Natural killer cell treated with Interleukin-12 subunit alpha and Interleukin-12 subunit beta and Interleukin-15 and Interleukin-18, amount 100 ng/mL, for 72 hours (primary cell): ENCODE measurements around the gene NSD2. TPM values are rescaled to one million over a fixed set of nuclear protein-coding genes. Genes with fewer than 3 reads are reported as not detected.
A peak's percentile ranks its signal among the peaks of the same experiment; 100 is the strongest.

Experiments
- ATAC-seq, 2 donors: fragments of 150-1000 bp; cut with Tn5 transposase in 1 of 2; sonication (Bioruptor Pico), chemical (Tn5 transposase) in 1 of 2; 2 replicates each; pipeline ENCODE4 v1.10.0; 2021
- DNase-seq: peaks from one replicate; pipeline ENCODE4 v3.0.0; 2022; ENCODE audit warnings: low spot score
- H3K27ac Mint-ChIP-seq, 2 donors: 1 replicate in 1 of 2; 2 replicates in 1 of 2; pipeline ENCODE4 v1.8.0; 2022; ENCODE audit warnings: mixed read lengths in 2 of 2, mild to moderate bottlenecking in 1 of 2, moderate library complexity in 1 of 2
- H3K27me3 Mint-ChIP-seq, 2 donors: 1 replicate in 1 of 2; 2 replicates in 1 of 2; pipeline ENCODE4 v1.8.0; 2022; ENCODE audit warnings: mixed read lengths in 2 of 2
- H3K36me3 Mint-ChIP-seq: one replicate; pipeline ENCODE4 v1.8.0; 2022; ENCODE audit warnings: mixed read lengths
- H3K4me1 Mint-ChIP-seq, 2 donors: 1 replicate in 1 of 2; 2 replicates in 1 of 2; pipeline ENCODE4 v1.8.0; 2022; ENCODE audit warnings: low read depth in 2 of 2, mixed read lengths in 2 of 2, mild to moderate bottlenecking in 1 of 2
- H3K4me3 Mint-ChIP-seq: one replicate; pipeline ENCODE4 v1.8.0; 2022; ENCODE audit warnings: mixed read lengths
- H3K9me3 Mint-ChIP-seq: 2 replicates; pipeline ENCODE4 v1.8.0; 2022; ENCODE audit warnings: mixed read lengths
- total RNA-seq, 2 donors: library from RNA; stranded (reverse); gene quantifications; one replicate each; pipeline ENCODE4 v1.2.3, GENCODE V29; 2022

Gene NSD2
- total RNA-seq, 2 donors from 2014 or later: 127 to 375 TPM

DNA sequence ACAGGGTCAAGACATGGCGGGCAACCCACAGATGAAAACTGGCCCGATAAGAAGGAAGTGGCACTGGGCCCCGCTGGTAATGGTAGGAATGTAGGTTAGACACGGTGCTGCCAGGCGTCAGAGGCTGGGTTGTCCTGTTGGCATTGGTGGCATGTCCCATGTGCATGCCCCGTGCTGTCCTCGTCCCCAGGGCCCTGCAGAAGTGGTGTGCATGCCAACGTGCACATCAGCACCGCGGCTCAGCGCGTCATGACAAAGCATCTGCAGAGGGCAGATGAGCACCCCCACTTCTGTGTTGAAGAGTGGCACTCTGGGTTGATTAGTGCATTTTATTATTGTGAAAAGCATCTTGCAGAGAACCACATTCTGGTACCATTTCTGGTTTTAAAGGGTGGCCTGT lies 102.0 kb downstream of the NSD2 start:
- no peak overlapping the region for H3K4me3 Mint-ChIP-seq
- no peaks in the 10 kb centered on the region for H3K9me3 Mint-ChIP-seq
- H3K4me1 Mint-ChIP-seq: no peaks in the 10 kb centered on the region
- H3K36me3 Mint-ChIP-seq: peaks cover 15% of the 10 kb centered on the region
- no peak for ATAC-seq
- DNase-seq: peak; percentile 8
- H3K27me3 Mint-ChIP-seq: no peaks in the 10 kb centered on the region
- no peak overlapping the region for H3K27ac Mint-ChIP-seq

DNA sequence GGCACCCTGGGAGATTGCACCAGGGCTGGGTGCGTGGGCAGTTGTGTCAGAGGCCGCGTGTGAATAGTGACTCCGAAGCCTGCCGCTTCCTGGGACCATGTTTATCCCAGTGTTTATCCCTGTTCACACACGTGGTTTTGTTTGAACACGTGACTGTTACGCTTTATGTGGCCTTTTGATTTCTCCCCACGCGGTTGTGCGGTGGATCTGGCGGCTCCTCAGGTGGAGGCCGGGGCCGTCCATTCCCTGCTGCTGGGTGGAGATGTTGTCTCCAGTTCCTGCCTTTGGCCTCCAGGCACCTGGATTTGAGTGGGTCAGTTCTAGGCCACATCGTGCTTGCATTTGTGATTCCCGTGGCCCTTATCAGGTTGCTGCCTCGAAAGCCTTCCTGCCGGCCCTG lies 102.5 kb downstream of the NSD2 start:
- ATAC-seq (no peak), DNase-seq (peak; percentile 25)
- H3K4me3 Mint-ChIP-seq: no peak overlapping the region
- H3K9me3 Mint-ChIP-seq: no peaks in the 10 kb centered on the region
- H3K27me3 Mint-ChIP-seq: no peaks in the 10 kb centered on the region
- H3K36me3 Mint-ChIP-seq: peaks cover 11% of the 10 kb centered on the region
- no peaks in the 10 kb centered on the region for H3K4me1 Mint-ChIP-seq
- H3K27ac Mint-ChIP-seq: no peak overlapping the region

DNA sequence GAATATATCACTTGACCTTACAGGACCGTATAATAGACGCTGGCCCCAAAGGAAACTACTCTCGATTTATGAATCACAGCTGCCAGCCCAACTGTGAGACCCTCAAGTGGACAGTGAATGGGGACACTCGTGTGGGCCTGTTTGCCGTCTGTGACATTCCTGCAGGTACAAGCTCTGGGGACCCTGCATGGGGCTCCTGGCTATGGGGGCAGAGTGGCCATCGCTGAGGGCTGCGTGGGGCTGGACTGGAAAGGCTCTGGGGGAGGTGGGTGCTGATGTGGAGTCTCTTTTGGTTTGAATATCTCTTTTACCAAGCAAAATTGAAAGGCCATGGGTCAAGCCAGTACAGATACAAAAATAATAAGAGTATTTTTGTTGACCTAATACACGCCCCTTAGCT lies 103.6 kb downstream of the NSD2 start:
- no peak for DNase-seq
- peaks cover 11% of the 10 kb centered on the region for H3K36me3 Mint-ChIP-seq
- H3K4me3 Mint-ChIP-seq: no peak overlapping the region

DNA sequence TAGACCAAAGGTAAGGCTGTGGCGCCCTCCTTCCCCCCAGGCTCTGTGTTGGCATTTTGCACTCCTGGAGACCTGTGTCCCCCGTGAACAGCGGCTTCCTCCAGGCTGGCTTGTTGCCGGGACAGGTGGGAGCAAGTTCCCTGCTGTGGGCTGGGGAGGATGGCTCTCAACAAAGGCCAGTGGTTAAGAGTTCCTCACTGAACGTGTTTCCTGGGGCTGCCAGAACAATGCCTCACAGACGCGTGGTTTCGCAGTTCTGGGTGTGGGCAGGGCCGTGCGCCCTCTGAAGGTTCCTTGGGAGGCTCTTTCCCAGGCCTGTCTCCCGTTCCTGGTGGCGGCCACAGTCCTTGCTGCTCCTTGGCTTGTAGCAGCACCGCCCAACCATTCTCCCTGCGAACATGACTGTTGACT lies 104.2 kb downstream of the NSD2 start:
- H3K27ac Mint-ChIP-seq: no peak overlapping the region
- no peaks in the 10 kb centered on the region for H3K27me3 Mint-ChIP-seq
- DNase-seq (peak; percentile 54), ATAC-seq (no peak)
- no peak overlapping the region for H3K4me3 Mint-ChIP-seq
- H3K36me3 Mint-ChIP-seq: peaks cover 6% of the 10 kb centered on the region
- no peaks in the 10 kb centered on the region for H3K9me3 Mint-ChIP-seq
- H3K4me1 Mint-ChIP-seq: peaks cover 0 to 4% of the 10 kb centered on the region in 2 donors

More for the DNA sequence above, 103.6 kb downstream of the NSD2 start:
- Mint-ChIP-seq H3K9me3 (no peaks in the 10 kb centered on the region), H3K27me3 (no peaks in the 10 kb centered on the region), H3K27ac (no peak overlapping the region), H3K4me1 (peaks cover 0 to 4% of the 10 kb centered on the region in 2 donors)
- ATAC-seq: no peak

DNA sequence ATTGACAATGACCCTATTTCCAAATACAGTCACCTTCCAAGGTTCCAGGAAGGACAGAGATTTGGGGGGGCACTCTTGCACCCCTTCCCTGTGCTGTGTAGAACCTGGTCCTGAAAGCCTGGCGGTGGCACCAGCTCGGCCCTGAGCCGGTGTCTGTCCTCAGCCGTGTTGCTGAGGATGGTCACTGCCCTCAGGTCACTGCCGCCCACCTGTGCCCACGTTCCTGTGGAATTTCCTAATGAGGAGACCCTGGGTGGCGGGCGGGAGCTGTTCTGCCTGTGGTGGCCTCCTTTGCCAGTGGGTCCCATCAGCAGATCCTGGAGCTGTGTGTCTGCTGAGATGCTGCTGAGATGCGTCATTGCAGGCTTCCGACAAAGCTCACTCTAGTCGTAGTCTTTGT lies 104.7 kb downstream of the NSD2 start:
- Mint-ChIP-seq H3K27ac (no peak overlapping the region), H3K4me1 (peaks cover 0 to 4% of the 10 kb centered on the region in 2 donors), H3K9me3 (no peaks in the 10 kb centered on the region), H3K27me3 (no peaks in the 10 kb centered on the region), H3K36me3 (peaks cover 6% of the 10 kb centered on the region), H3K4me3 (no peak overlapping the region)
- ATAC-seq: no peak
- peak; percentile 16 for DNase-seq

DNA sequence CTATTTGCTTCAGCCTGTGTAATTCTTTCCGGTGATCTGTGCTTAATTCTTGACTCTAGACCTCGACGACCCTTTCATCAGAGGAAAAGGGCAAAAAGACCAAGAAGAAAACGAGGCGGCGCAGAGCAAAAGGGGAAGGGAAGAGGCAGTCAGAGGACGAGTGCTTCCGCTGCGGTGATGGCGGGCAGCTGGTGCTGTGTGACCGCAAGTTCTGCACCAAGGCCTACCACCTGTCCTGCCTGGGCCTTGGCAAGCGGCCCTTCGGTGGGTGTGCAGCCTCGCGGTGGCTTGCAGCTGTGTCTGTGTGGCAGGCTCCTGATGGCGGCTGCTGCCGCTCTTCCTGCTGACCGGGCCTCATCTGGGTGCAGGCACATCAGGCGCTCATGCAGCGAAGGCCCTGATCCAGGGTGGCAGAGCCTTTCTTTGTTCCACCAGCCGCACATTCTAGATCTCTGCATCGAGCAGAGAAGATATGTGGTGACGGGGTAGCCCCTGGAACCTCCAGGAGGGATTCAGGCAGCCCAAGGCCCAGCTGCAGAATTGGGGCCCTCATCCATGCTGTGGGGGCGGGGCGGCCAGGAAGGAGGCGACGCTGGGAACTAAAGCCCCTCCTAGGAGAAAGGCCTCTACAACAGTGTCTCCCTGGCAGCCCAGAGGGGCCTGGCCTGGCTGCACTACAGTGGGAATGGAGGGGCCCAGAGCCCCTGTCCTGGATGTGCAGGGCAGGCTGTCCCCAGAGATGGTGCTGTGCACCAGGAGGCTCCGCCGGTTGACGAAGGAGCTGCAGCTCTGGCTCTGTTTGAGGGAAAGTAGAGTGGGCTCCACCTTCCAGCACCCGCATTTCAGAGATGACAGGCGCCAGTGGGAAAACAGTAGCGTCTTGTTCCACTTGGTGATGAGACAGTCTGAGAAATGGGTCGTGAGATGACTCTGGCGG lies 105.5 kb downstream of the NSD2 start:
- H3K4me1 Mint-ChIP-seq: peaks cover 0 to 8% of the 10 kb centered on the region in 2 donors
- no peaks in the 10 kb centered on the region for H3K9me3 Mint-ChIP-seq
- peaks cover 7% of the 10 kb centered on the region for H3K36me3 Mint-ChIP-seq
- no peak overlapping the region for H3K4me3 Mint-ChIP-seq
- no peaks in the 10 kb centered on the region for H3K27me3 Mint-ChIP-seq
- H3K27ac Mint-ChIP-seq: no peak overlapping the region
- peak; percentile 29 for DNase-seq
- no peak for ATAC-seq

DNA sequence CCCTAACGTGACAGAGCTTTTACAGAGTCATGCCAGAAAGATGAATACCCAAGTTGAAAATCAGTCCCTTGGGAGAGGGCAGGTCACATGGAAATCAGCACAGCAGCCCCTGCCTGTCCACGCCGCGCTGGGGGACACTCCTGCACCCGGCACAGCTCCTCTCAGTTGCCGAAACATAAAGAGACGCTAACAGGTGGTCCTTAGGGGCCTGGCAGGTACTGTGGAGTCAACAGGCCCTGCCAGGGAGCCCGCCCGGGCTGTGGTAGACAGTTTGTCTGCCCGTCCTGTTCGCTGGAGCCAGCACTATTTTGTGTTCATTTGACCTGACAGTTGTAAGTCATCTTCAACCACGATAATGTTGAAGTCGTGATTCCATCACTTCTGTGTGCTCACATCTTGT lies 107.0 kb downstream of the NSD2 start:
- no peaks in the 10 kb centered on the region for H3K27me3 Mint-ChIP-seq
- H3K36me3 Mint-ChIP-seq: peaks cover 10% of the 10 kb centered on the region
- DNase-seq (peak; percentile 28), ATAC-seq (no peak)
- peaks cover 0 to 11% of the 10 kb centered on the region in 2 donors for H3K4me1 Mint-ChIP-seq
- no peak overlapping the region for H3K4me3 Mint-ChIP-seq
- no peak overlapping the region for H3K27ac Mint-ChIP-seq
- H3K9me3 Mint-ChIP-seq: no peaks in the 10 kb centered on the region

DNA sequence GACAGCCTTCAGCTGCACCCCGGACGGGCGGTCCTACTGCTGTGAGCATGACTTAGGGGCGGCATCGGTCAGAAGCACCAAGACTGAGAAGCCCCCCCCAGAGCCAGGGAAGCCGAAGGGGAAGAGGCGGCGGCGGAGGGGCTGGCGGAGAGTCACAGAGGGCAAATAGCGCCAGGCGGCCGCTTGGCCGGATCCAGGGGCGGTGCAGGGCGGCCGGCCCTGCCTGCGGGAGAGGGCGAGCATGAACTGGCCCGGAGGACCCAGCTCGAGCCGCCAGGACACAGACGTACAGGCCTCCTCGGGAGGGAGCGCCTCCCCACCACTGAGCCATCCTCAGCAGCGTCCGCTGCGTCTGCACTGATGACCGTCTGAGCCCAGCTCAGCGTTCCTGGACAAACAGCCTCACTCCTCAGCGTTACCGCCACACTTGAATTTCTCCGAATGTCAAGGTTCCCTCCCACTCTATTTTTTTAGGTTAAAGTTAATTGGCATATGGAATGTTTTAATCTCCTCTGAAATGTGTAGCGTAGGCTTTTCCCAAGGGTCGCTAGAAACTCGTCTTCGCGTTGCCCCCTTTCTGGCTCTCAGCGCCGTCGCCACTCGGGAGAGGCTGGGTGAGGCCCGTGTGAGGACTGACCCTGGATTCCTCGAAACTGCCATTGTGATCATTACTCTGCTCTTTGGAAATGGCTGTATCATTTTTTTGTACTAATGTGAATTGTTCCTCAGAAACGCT lies 107.7 kb downstream of the NSD2 start:
- no peaks in the 10 kb centered on the region for H3K27me3 Mint-ChIP-seq
- no peak overlapping the region for H3K4me3 Mint-ChIP-seq
- H3K9me3 Mint-ChIP-seq: no peaks in the 10 kb centered on the region
- DNase-seq: peak; percentile 58
- no peak overlapping the region for H3K27ac Mint-ChIP-seq
- ATAC-seq: peak; percentile 20 to 21
- peaks cover 10% of the 10 kb centered on the region for H3K36me3 Mint-ChIP-seq
- H3K4me1 Mint-ChIP-seq: peaks cover 0 to 11% of the 10 kb centered on the region in 2 donors

DNA sequence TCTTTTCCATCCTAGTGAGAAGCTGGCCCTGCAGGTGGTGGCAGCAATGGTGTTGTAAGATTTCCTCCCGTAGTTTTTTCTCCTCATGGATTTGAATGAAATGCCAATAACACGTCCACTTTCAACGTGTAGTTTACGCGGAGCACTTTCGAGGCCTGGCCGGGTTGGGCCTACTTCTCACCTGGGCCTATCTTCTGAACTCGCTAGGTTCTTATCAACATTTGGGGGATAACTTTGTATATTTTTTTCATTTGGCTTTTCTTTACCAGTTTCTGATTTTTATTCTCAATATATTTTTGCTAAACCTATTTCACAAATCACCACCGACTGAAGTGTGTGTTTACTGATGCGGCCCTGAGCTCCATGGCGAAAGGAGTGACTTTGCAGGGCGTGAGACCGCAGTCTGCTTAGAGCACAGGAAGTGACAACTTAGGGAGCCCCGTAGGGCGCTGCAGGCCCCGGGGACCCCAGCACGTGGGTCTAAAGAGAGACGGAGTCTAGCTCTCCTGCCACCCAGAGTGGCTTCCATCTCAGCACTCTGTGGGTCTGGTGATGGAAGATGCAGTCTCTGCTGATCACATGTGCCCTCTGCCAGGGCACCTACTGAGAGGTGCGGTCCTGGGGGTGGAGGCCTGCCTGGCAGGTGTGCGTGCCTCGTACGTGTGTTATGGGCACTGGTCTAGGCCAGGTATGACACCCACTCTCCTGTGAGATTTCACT lies 108.4 kb downstream of the NSD2 start:
- no peaks in the 10 kb centered on the region for H3K9me3 Mint-ChIP-seq
- ATAC-seq (no peak), DNase-seq (peak; percentile 31)
- H3K4me1 Mint-ChIP-seq: peaks cover 0 to 11% of the 10 kb centered on the region in 2 donors
- H3K4me3 Mint-ChIP-seq: no peak overlapping the region
- no peaks in the 10 kb centered on the region for H3K27me3 Mint-ChIP-seq
- H3K27ac Mint-ChIP-seq: no peak overlapping the region
- H3K36me3 Mint-ChIP-seq: peaks cover 10% of the 10 kb centered on the region

DNA sequence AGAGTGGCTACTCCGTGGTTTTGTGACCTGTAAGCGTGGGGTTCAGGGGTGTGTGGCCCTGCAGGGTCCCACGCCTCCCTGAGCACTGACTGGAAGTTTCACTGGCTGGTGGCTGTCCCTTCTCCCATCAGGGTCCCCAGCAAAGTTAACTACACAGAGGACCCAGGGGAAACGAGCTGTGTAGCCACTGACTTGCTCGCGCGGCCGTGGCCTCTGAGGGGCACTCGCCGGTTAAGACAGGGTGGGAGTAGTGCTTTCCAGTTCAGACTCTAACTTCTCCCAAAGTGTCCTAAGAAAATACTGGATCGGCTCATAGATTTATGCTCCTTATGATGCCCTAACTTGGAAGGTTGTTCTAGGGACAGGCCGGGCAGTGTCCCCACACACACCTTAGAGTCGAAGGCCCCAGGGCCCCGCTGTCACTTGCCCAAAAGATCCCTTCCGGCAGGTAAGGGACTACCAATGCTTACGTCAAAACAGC lies 109.4 kb downstream of the NSD2 start:
- Mint-ChIP-seq H3K36me3 (peaks cover 10% of the 10 kb centered on the region), H3K27me3 (no peaks in the 10 kb centered on the region), H3K9me3 (no peaks in the 10 kb centered on the region), H3K27ac (no peak overlapping the region), H3K4me3 (no peak overlapping the region), H3K4me1 (peaks cover 0 to 11% of the 10 kb centered on the region in 2 donors)
- peak; percentile 41 for DNase-seq
- ATAC-seq: no peak

DNA sequence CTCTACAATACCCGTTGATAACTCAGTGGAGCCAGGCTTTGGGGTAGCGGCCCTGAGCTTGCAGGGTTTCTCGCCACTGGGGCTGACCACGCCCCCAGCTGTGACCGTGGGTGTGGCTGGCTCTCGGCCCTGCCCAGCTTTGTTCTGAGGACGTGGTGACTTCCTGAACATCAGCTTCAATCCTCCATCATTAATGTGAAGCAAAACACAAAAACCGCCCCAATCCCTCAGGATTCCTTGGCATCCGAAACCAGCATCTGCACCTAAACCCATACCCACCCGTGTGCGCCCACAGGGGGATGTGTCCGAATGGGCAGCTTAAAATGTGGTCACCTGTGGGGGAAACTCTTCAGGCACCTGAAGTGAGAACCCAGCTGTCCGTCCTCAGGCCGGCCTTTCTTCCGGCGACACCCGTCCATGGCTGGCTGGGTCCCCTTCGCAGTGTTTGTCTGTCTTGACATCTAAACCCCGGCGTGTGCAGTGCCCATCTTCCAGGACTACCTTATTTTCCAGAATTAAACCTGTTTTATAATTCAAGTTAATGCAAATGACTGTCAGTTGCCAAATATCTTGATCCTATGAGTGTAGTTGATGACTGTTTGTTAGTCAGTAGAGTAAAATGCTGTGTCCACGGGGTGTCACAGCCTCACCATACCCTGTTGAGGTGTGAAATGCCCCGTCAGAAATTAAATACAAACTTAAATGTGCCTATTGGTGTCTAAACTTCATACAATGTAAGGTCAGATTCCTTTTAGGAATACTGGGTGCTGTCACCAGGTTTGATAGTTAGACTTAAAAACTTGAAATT lies 110.3 kb downstream of the NSD2 start:
- Mint-ChIP-seq H3K27me3 (no peaks in the 10 kb centered on the region), H3K27ac (peak overlapping the region in 1 of 2 donors; percentile 12), H3K9me3 (no peaks in the 10 kb centered on the region), H3K4me3 (no peak overlapping the region), H3K36me3 (peaks cover 10% of the 10 kb centered on the region), H3K4me1 (peaks cover 0 to 11% of the 10 kb centered on the region in 2 donors)
- DNase-seq (peak; percentile 26), ATAC-seq (no peak)

DNA sequence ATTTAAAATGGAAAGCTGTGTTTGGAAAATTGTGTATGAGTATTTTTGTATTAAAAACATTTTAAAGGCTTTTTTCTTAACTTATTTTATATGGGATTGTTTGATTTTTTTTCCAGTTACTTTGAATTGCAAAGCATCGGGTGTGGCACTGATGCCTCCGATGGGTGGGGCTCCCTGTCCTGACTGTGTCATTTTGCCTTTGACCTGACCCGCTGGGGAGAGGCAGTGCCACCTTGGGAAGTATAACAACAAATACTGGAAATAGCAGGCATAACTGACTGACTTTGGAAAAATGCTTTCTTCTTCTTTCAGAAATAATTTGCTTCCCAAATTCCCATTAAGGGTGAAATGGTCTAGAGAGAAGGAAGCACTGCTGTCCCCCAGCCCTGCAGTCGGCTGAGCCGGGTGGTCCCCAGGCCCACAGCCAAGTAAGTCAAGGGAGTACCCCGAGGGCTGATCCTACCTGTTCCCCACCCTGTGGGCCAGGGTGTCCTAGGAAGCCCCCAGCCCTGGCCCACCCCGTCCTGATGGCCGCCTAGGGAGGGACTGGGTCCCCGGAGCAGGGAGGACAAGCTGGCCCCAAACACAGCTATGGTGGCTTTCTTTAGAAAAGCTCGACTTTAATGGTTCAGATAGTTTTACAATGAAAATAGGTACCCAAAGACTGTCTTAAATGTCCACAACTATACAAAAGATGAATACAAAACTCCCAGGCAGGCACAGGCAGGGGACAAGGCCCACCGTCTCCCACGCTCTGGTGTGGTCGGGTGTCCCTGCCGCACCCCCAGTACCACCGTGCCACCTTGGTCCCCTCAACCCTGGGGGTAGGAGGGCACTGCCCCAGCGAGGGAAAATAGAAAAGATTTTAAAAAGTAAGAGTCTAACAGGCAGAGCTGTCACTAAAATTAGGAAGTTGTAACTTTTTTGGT lies 111.2 kb downstream of the NSD2 start:
- DNase-seq: peak; percentile 42
- ATAC-seq: no peak
- Mint-ChIP-seq H3K4me1 (peaks cover 0 to 11% of the 10 kb centered on the region in 2 donors), H3K4me3 (no peak overlapping the region), H3K36me3 (peaks cover 10% of the 10 kb centered on the region), H3K9me3 (no peaks in the 10 kb centered on the region), H3K27me3 (no peaks in the 10 kb centered on the region), H3K27ac (no peak overlapping the region)
